GM12865 (cell line): ENCODE results near the gene LMTK3.

Experiments
- DNase-seq: peaks from one replicate; pipeline ENCODE4 v3.0.0; 2010; ENCODE audit warnings: low read depth
- H3K4me3 ChIP-seq: 2 replicates; pipeline ENCODE4 v1.5.1; 2011; ENCODE audit warnings: mild to moderate bottlenecking, low read depth, low read length, control low read depth
- CTCF ChIP-seq: IDR thresholded peaks from 2 replicates; pipeline ENCODE4 v1.5.1; 2011; ENCODE audit warnings: low read length, control low read depth, low read depth, inconsistent platforms; ENCODE audit not compliant: insufficient read depth; ENCODE audit errors: missing control alignments

Gene LMTK3

GRCh38 chr19:48511800-48512503, at the start of gene LMTK3:
TSS of gene LMTK3 (minus strand) at chr19:48511835. CDS start at chr19:48511576, 259 bp downstream.
- H3K4me3 ChIP-seq = no peak within 1 kb of the TSS
- TF ChIP-seq CTCF = no peak
- DNase-seq = peak; percentile 72

GRCh38 chr19:48561412-48561811, 49.8 kb upstream of the LMTK3 start:
- DNase-seq = no peak
- no peak for TF ChIP-seq CTCF
- no peak overlapping the region for H3K4me3 ChIP-seq

GRCh38 chr19:48560095-48560530, 48.5 kb upstream of the LMTK3 start:
- H3K4me3 ChIP-seq = no peak overlapping the region
- peak; percentile 10 for DNase-seq
- no peak for TF ChIP-seq CTCF

- TF ChIP-seq CTCF = no peak
- DNase-seq = no peak
- H3K4me3 ChIP-seq = no peak overlapping the region
Measured at GRCh38 chr19:48558018-48558684, 46.5 kb upstream of the LMTK3 start.

GRCh38 chr19:48556825-48557224, 45.2 kb upstream of the LMTK3 start:
- no peak for TF ChIP-seq CTCF
- no peak overlapping the region for H3K4me3 ChIP-seq
- no peak for DNase-seq

- DNase-seq = no peak
- TF ChIP-seq CTCF = no peak
- no peak overlapping the region for H3K4me3 ChIP-seq
Measured at GRCh38 chr19:48556163-48556562, 44.5 kb upstream of the LMTK3 start.
